Mesenchymal stem cell (in vitro differentiated cells and primary cell): ENCODE measurements around the gene PTPRG.

ENCODE experiments used
- DNase-seq: peaks from one replicate; pipeline ENCODE4 v3.0.0-alpha.2; 2013
- H2AFZ ChIP-seq: one replicate; pipeline ENCODE4 v1.6.1; 2013; ENCODE audit warnings: low read depth, mild to moderate bottlenecking, control low read depth, inconsistent platforms, low read length, moderate library complexity
- H2AK5ac ChIP-seq: 2 replicates; pipeline ENCODE4 v1.6.1; 2013; ENCODE audit warnings: low read length, moderate library complexity, mild to moderate bottlenecking, inconsistent platforms; ENCODE audit not compliant: severe bottlenecking
- H2BK120ac ChIP-seq: one replicate; pipeline ENCODE4 v1.6.1; 2013; ENCODE audit warnings: low read depth, mild to moderate bottlenecking, inconsistent platforms, low read length, moderate library complexity
- H2BK12ac ChIP-seq, 2 experiments: one replicate each; pipeline ENCODE4 v1.6.1; 2013; ENCODE audit warnings: inconsistent platforms in 2 of 2, low read length in 2 of 2, mild to moderate bottlenecking in 2 of 2, moderate library complexity in 2 of 2, control low read depth in 1 of 2
- H2BK15ac ChIP-seq: one replicate; pipeline ENCODE4 v1.6.1; 2013; ENCODE audit warnings: mild to moderate bottlenecking, low read depth, inconsistent platforms; ENCODE audit not compliant: poor library complexity, severe bottlenecking
- H2BK5ac ChIP-seq: 2 replicates; pipeline ENCODE4 v1.6.1; 2013; ENCODE audit warnings: low read depth, mild to moderate bottlenecking, low read length, control low read depth, inconsistent platforms; ENCODE audit not compliant: poor library complexity, severe bottlenecking
- H3K14ac ChIP-seq, 2 experiments: one replicate each; pipeline ENCODE4 v1.6.1; 2013; ENCODE audit warnings: inconsistent platforms in 2 of 2, low read length in 2 of 2, control low read depth in 1 of 2, mild to moderate bottlenecking in 1 of 2, moderate library complexity in 1 of 2
- H3K18ac ChIP-seq, 2 experiments: one replicate each; pipeline ENCODE4 v1.6.1; 2013; ENCODE audit warnings: inconsistent platforms in 2 of 2, low read length in 2 of 2, control low read depth in 1 of 2, low read depth in 1 of 2, mild to moderate bottlenecking in 1 of 2
- H3K23ac ChIP-seq, 2 experiments: one replicate each; pipeline ENCODE4 v1.6.1; 2013; ENCODE audit warnings: inconsistent platforms in 2 of 2, low read length in 2 of 2, mild to moderate bottlenecking in 2 of 2, moderate library complexity in 2 of 2, control low read depth in 1 of 2
- H3K27ac ChIP-seq: 2 replicates; pipeline ENCODE4 v1.5.1; 2013; ENCODE audit warnings: mild to moderate bottlenecking, moderate library complexity, low read length, control low read depth, inconsistent platforms; ENCODE audit not compliant: poor library complexity, severe bottlenecking
- H3K27me3 ChIP-seq, 2 experiments: 2 replicates each; pipeline versions ENCODE4 v1.6.1 to v1.7.0; 2013; ENCODE audit warnings: low read length in 2 of 2, mild to moderate bottlenecking in 2 of 2, moderate library complexity in 2 of 2, control low read depth in 1 of 2, inconsistent platforms in 1 of 2; ENCODE audit not compliant: control insufficient read depth in 1 of 2, insufficient read depth in 1 of 2
- H3K36me3 ChIP-seq, 2 experiments: 2 replicates each; pipeline versions ENCODE4 v1.6.1 to v1.7.0; 2013; ENCODE audit warnings: low read length in 2 of 2, control low read depth in 1 of 2, inconsistent platforms in 1 of 2, low read depth in 1 of 2, mild to moderate bottlenecking in 1 of 2; ENCODE audit not compliant: insufficient read depth in 2 of 2, control insufficient read depth in 1 of 2
- H3K4ac ChIP-seq, 2 experiments: one replicate each; pipeline ENCODE4 v1.6.1; 2013; ENCODE audit warnings: inconsistent platforms in 2 of 2, low read length in 2 of 2, mild to moderate bottlenecking in 2 of 2, moderate library complexity in 2 of 2, control low read depth in 1 of 2, low read depth in 1 of 2
- H3K4me1 ChIP-seq: 2 replicates; pipeline ENCODE4 v1.6.1; 2013; ENCODE audit warnings: low read depth, low read length, control low read depth; ENCODE audit not compliant: control insufficient read depth, insufficient read depth
- H3K4me2 ChIP-seq: 2 replicates; pipeline ENCODE4 v1.6.1; 2013; ENCODE audit warnings: low read length, mild to moderate bottlenecking, inconsistent platforms; ENCODE audit not compliant: poor library complexity, severe bottlenecking
- H3K4me3 ChIP-seq, 2 experiments: 2 replicates each; pipeline versions ENCODE4 v1.5.1 to v1.7.0; 2013; ENCODE audit warnings: low read length in 2 of 2, mild to moderate bottlenecking in 2 of 2, control low read depth in 1 of 2, low read depth in 1 of 2; ENCODE audit not compliant: insufficient read depth in 1 of 2
- H3K79me1 ChIP-seq: replicated peaks from 2 replicates; pipeline ENCODE4 v1.6.1; 2013; ENCODE audit warnings: mild to moderate bottlenecking, control low read depth, low read length, inconsistent platforms; ENCODE audit not compliant: poor library complexity, severe bottlenecking
- H3K9ac ChIP-seq: 2 replicates; pipeline ENCODE4 v1.7.0; 2013; ENCODE audit warnings: mild to moderate bottlenecking, low read length, moderate library complexity
- H3K9me3 ChIP-seq: 2 replicates; pipeline ENCODE4 v1.7.0; 2013; ENCODE audit warnings: mild to moderate bottlenecking, low read length; ENCODE audit not compliant: control insufficient read depth
- H4K8ac ChIP-seq: one replicate; pipeline ENCODE4 v1.6.1; 2013; ENCODE audit warnings: inconsistent platforms, mild to moderate bottlenecking, low read length, moderate library complexity
- H4K91ac ChIP-seq: one replicate; pipeline ENCODE4 v1.6.1; 2013; ENCODE audit warnings: mild to moderate bottlenecking, low read length, inconsistent platforms
- WGBS: methylation state at CpG from one replicate; pipeline ENCODE4 v1.1.7; 2013; ENCODE audit warnings: mixed read lengths; 5-methylcytosine and 5-hydroxymethylcytosine counted together

Gene PTPRG

GRCh38 chr3:61896251-61896650 is 334.9 kb downstream of the PTPRG start:
- no peak overlapping the region for H2AK5ac ChIP-seq
- H4K91ac ChIP-seq = no peak overlapping the region
- no peak overlapping the region for H3K9ac ChIP-seq
- H3K14ac ChIP-seq = no peak overlapping the region
- H3K18ac ChIP-seq = no peak overlapping the region
- WGBS = 97% methylated on average over 2 of the region's 2 CpGs
- H4K8ac ChIP-seq = no peak overlapping the region
- H2BK12ac ChIP-seq = no peak overlapping the region
- H3K4me1 ChIP-seq = peaks cover 10% of the 10 kb centered on the region
- H3K36me3 ChIP-seq = no peaks in the 10 kb centered on the region
- no peak overlapping the region for H3K27ac ChIP-seq
- H2AFZ ChIP-seq = no peak overlapping the region
- no peak for DNase-seq
- H3K9me3 ChIP-seq = no peaks in the 10 kb centered on the region
- H2BK5ac ChIP-seq = no peak overlapping the region
- H2BK15ac ChIP-seq = no peak overlapping the region
- H3K4me2 ChIP-seq = no peak overlapping the region
- H3K23ac ChIP-seq = no peak overlapping the region
- no peak overlapping the region for H3K4ac ChIP-seq
- peaks cover 24% of the 10 kb centered on the region for H3K79me1 ChIP-seq
- H3K4me3 ChIP-seq = no peak overlapping the region
- H3K27me3 ChIP-seq = no peaks in the 10 kb centered on the region
- no peak overlapping the region for H2BK120ac ChIP-seq

DNA sequence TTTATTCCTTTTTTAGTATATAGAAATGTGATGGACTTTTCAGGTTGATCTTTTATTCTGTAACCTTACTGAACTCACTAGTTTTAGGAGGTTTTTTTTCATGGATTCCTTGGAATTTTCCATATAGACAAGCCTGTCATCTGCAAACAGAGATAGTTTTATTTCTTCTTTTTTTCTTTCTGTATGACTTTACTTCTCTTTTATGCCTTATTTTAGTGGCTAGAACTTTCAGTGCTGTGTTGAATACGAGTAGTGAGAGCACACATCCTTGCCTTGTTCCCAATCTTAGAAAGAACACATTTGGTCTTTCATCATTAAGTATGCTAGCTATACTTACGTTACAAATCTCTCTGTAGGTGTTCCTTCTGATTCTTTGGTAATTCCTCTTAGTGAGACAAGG is 336.5 kb downstream of the PTPRG start:
- peaks cover 7% of the 10 kb centered on the region for H3K4me1 ChIP-seq
- no peak overlapping the region for H2BK12ac ChIP-seq
- H3K27me3 ChIP-seq = no peaks in the 10 kb centered on the region
- H2BK120ac ChIP-seq = no peak overlapping the region
- H4K8ac ChIP-seq = no peak overlapping the region
- H2BK5ac ChIP-seq = no peak overlapping the region
- H3K9me3 ChIP-seq = no peaks in the 10 kb centered on the region
- H3K4me2 ChIP-seq = no peak overlapping the region
- H3K4me3 ChIP-seq = no peak overlapping the region
- no peak overlapping the region for H2BK15ac ChIP-seq
- no peak overlapping the region for H3K18ac ChIP-seq
- H4K91ac ChIP-seq = no peak overlapping the region
- 85% methylated on average over 2 of the region's 2 CpGs for WGBS
- no peak overlapping the region for H3K23ac ChIP-seq
- H3K9ac ChIP-seq = no peak overlapping the region
- H3K79me1 ChIP-seq = peaks cover 25% of the 10 kb centered on the region
- H3K36me3 ChIP-seq = no peaks in the 10 kb centered on the region
- H2AFZ ChIP-seq = no peak overlapping the region
- H2AK5ac ChIP-seq = no peak overlapping the region
- no peak overlapping the region for H3K4ac ChIP-seq
- DNase-seq = no peak
- no peak overlapping the region for H3K14ac ChIP-seq
- H3K27ac ChIP-seq = no peak overlapping the region

DNA sequence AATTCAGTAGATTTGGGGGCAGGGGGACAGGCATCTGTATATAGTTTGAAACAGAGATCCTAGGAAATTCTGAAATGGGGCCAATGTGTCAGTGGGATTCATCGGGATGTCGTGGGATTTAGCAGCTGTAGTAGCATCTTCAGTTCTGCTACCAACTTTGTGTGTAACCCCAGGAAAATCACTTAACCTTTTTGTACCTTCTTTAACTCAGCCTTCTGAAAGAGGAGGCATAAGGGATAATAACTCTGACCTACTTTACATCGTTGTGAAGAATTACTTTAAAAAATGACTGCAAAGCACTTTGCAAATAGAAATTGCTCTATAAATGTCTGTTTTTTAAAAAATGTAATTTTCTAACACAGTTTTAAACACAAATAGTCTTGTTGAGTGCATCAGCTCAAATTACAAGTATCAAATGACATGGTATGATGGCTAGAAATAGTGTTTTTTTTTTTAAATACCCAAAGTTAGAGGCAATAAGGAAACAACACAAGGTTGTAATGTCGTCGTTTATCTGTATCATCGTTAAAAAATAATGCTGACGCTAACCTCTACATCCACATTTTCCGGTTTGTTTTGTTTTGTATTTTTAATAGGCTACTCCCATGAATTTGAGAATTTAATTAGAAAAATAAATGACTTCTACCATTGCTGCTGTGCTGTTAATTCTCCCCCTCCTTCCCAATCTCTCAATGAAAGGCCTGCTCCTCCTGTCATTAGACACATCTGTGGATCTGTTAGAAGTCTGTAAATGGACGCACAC is 338.5 kb downstream of the PTPRG start:
- Histone ChIP-seq H4K91ac (no peak overlapping the region), H3K36me3 (no peaks in the 10 kb centered on the region), H3K9ac (no peak overlapping the region), H3K27ac (no peak overlapping the region), H3K18ac (no peak overlapping the region), H3K79me1 (peaks cover 23% of the 10 kb centered on the region), H2BK5ac (no peak overlapping the region), H3K4me3 (no peak overlapping the region), H3K4ac (no peak overlapping the region), H4K8ac (no peak overlapping the region), H2BK15ac (no peak overlapping the region), H2AK5ac (no peak overlapping the region), H2BK12ac (no peak overlapping the region), H3K27me3 (no peaks in the 10 kb centered on the region), H3K4me1 (peaks cover 4% of the 10 kb centered on the region), H3K9me3 (no peaks in the 10 kb centered on the region), H3K4me2 (no peak overlapping the region), H3K14ac (no peak overlapping the region), H3K23ac (no peak overlapping the region), H2AFZ (no peak overlapping the region), H2BK120ac (no peak overlapping the region)
- DNase-seq = no peak
- WGBS = 96% methylated on average over 3 of the region's 9 CpGs

DNA sequence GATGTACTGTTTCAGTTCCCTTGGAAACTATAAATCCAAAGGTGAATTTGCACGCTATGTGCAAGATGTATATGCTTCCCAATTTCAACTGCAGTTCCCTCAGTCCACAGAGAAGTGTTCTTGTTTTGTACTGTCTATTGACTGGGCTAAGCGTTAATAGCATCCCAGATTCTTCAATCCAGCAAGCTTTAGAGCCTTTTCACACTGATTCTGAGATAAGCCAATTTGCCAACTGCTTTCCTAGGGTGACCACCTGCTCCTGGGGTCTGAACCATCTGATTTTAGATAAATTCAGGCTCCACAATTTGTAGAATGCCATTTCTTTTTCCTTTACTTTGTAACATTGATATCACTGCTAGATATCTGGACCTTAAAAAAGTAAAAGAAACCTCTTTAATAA is 340.1 kb downstream of the PTPRG start:
- Histone ChIP-seq H4K91ac (no peak overlapping the region), H3K23ac (no peak overlapping the region)
- WGBS = 87% methylated on average over 2 of the region's 2 CpGs

More for the DNA sequence above, 340.1 kb downstream of the PTPRG start:
- Histone ChIP-seq H2AK5ac (no peak overlapping the region), H2BK5ac (no peak overlapping the region), H2BK120ac (no peak overlapping the region), H2BK12ac (no peak overlapping the region), H3K9me3 (no peaks in the 10 kb centered on the region), H3K36me3 (no peaks in the 10 kb centered on the region), H3K27me3 (no peaks in the 10 kb centered on the region), H3K14ac (no peak overlapping the region), H3K4me3 (no peak overlapping the region), H3K4me2 (no peak overlapping the region), H3K79me1 (peaks cover 30% of the 10 kb centered on the region), H3K18ac (no peak overlapping the region), H2AFZ (no peak overlapping the region), H3K4ac (no peak overlapping the region), H3K27ac (no peak overlapping the region), H4K8ac (no peak overlapping the region), H2BK15ac (no peak overlapping the region), H3K9ac (no peak overlapping the region), H3K4me1 (peaks cover 4% of the 10 kb centered on the region)
- no peak for DNase-seq
